Osteocyte (in vitro differentiated cells): ENCODE results near the gene KREMEN1. TPM values are rescaled to one million over a fixed set of nuclear protein-coding genes. Genes with fewer than 3 reads are reported as not detected.

ENCODE experiments used
- DNase-seq: peaks from one replicate; pipeline ENCODE4 v3.0.0; 2021; ENCODE audit warnings: mixed read lengths; ENCODE audit not compliant: unreplicated experiment; ENCODE audit errors: extremely low spot score
- H3K27ac Mint-ChIP-seq: one replicate; pipeline ENCODE4 v1.8.0; 2021; ENCODE audit warnings: mild to moderate bottlenecking, mixed read lengths; ENCODE audit not compliant: unreplicated experiment
- H3K27me3 Mint-ChIP-seq: one replicate; pipeline ENCODE4 v1.8.0; 2021; ENCODE audit warnings: mixed read lengths; ENCODE audit not compliant: unreplicated experiment
- H3K36me3 Mint-ChIP-seq: one replicate; pipeline ENCODE4 v1.8.0; 2021; ENCODE audit warnings: mixed read lengths; ENCODE audit not compliant: unreplicated experiment
- H3K4me1 Mint-ChIP-seq: one replicate; pipeline ENCODE4 v1.8.0; 2021; ENCODE audit warnings: mixed read lengths; ENCODE audit not compliant: unreplicated experiment
- H3K4me3 Mint-ChIP-seq: one replicate; pipeline ENCODE4 v1.8.0; 2021; ENCODE audit warnings: mild to moderate bottlenecking, moderate library complexity, mixed read lengths; ENCODE audit not compliant: unreplicated experiment
- H3K9me3 Mint-ChIP-seq: one replicate; pipeline ENCODE4 v1.8.0; 2021; ENCODE audit warnings: mixed read lengths; ENCODE audit not compliant: unreplicated experiment
- CTCF ChIP-seq: fragments of 200-600 bp; sonication (generic); IDR thresholded peaks from 2 replicates; pipeline ENCODE4 v1.5.0; 2021; ENCODE audit warnings: antibody characterized with exemption, mild to moderate bottlenecking, moderate library complexity
- total RNA-seq: library from RNA; stranded (reverse); gene quantifications from 2 replicates; pipeline ENCODE4 v1.2.1, GENCODE V29; 2021

The KREMEN1 gene
- total RNA-seq, 1 donor from 2014 or later, result 2.9 TPM

GRCh38 chr22:29124777-29125442, 52.1 kb downstream of the KREMEN1 start:
- no peaks in the 10 kb centered on the region for H3K36me3 Mint-ChIP-seq
- H3K4me1 Mint-ChIP-seq, result no peaks in the 10 kb centered on the region
- no peak overlapping the region for H3K4me3 Mint-ChIP-seq
- TF ChIP-seq CTCF, result no peak
- no peak overlapping the region for H3K27ac Mint-ChIP-seq
- H3K27me3 Mint-ChIP-seq, result peaks cover 3% of the 10 kb centered on the region
- DNase-seq, result no peak
- H3K9me3 Mint-ChIP-seq, result peaks cover 7% of the 10 kb centered on the region

- Mint-ChIP-seq H3K27ac (no peak overlapping the region), H3K4me3 (no peak overlapping the region), H3K36me3 (no peaks in the 10 kb centered on the region), H3K4me1 (no peaks in the 10 kb centered on the region), H3K27me3 (peaks cover 2% of the 10 kb centered on the region), H3K9me3 (peaks cover 5% of the 10 kb centered on the region)
- no peak for TF ChIP-seq CTCF
- DNase-seq, result no peak
Observed at GRCh38 chr22:29125443-29125778, 52.6 kb downstream of the KREMEN1 start.

GRCh38 chr22:29125844-29126243, 53.0 kb downstream of the KREMEN1 start:
- Mint-ChIP-seq H3K36me3 (no peaks in the 10 kb centered on the region), H3K9me3 (peaks cover 3% of the 10 kb centered on the region), H3K27me3 (no peaks in the 10 kb centered on the region), H3K4me1 (no peaks in the 10 kb centered on the region), H3K27ac (no peak overlapping the region), H3K4me3 (no peak overlapping the region)
- no peak for DNase-seq
- no peak for TF ChIP-seq CTCF

- H3K4me1 Mint-ChIP-seq, result no peaks in the 10 kb centered on the region
- TF ChIP-seq CTCF, result no peak
- peaks cover 3% of the 10 kb centered on the region for H3K9me3 Mint-ChIP-seq
- H3K36me3 Mint-ChIP-seq, result no peaks in the 10 kb centered on the region
- DNase-seq, result no peak
- no peak overlapping the region for H3K27ac Mint-ChIP-seq
- no peak overlapping the region for H3K4me3 Mint-ChIP-seq
- H3K27me3 Mint-ChIP-seq, result no peaks in the 10 kb centered on the region
Observed at GRCh38 chr22:29126670-29127395, 54.0 kb downstream of the KREMEN1 start.
